Measurements from ENCODE around the gene CSF1. TPM values are rescaled to one million over a fixed set of nuclear protein-coding genes. Genes with fewer than 3 reads are reported as not detected.

Gene CSF1
- polyA plus RNA-seq, 3 donors: 0.11 to 0.69 (median 0.38) TPM

DNA sequence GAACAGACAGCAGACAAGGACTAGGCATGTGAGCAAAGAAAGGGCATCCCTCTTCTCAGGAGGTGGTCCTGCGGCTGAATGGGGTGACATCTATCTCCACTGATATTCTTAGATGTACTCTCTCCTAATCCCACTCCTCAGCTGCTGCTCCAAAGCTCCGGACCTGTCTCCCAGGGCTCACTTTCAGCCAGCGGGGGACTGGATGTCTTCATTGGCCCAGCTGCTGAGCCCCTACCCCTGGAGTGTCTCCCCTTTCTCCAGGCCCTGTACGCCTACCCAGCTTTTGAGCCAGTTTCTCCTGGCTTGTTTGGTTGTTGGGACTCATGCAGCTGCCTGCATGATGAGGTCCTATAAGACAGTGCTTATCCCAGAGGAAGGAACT lies 28.8 kb upstream of the CSF1 start:
- Mint-ChIP-seq H3K4me3 (no peak overlapping the region), H3K9me3 (no peaks in the 10 kb centered on the region), H3K4me1 (peaks cover 34% of the 10 kb centered on the region), H3K27ac (no peak overlapping the region), H3K27me3 (ENCODE audit: low read depth in 3 of 3) (peaks cover 1 to 12% (median 4%) of the 10 kb centered on the region in 3 donors), H3K36me3 (peaks cover 0 to 6% of the 10 kb centered on the region in 2 donors)
- H3K79me2 ChIP-seq (ENCODE audit: insufficient read depth, low read length): no peaks in the 10 kb centered on the region
- TF ChIP-seq, protein P1, sequence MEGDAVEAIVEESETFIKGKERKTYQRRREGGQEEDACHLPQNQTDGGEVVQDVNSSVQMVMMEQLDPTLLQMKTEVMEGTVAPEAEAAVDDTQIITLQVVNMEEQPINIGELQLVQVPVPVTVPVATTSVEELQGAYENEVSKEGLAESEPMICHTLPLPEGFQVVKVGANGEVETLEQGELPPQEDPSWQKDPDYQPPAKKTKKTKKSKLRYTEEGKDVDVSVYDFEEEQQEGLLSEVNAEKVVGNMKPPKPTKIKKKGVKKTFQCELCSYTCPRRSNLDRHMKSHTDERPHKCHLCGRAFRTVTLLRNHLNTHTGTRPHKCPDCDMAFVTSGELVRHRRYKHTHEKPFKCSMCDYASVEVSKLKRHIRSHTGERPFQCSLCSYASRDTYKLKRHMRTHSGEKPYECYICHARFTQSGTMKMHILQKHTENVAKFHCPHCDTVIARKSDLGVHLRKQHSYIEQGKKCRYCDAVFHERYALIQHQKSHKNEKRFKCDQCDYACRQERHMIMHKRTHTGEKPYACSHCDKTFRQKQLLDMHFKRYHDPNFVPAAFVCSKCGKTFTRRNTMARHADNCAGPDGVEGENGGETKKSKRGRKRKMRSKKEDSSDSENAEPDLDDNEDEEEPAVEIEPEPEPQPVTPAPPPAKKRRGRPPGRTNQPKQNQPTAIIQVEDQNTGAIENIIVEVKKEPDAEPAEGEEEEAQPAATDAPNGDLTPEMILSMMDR (IDR thresholded peaks at IDR 0.05): no peak
- H3K27me3 ChIP-seq (ENCODE audit: control insufficient read depth in 2 of 2, insufficient read depth in 2 of 2, low read length in 2 of 2): no peaks in the 10 kb centered on the region
- no peaks in the 10 kb centered on the region for H3K36me3 ChIP-seq (replicated peaks in 1 of 2; ENCODE audit: control insufficient read depth in 1 of 2, insufficient read depth in 2 of 2, low read length in 2 of 2)
- no peak overlapping the region for H3K4me3 ChIP-seq (replicated peaks in 1 of 3; ENCODE audit: low read depth in 2 of 3, low read length in 3 of 3)
- peaks cover 33 to 36% of the 10 kb centered on the region in 2 donors for H3K4me1 ChIP-seq (ENCODE audit: control insufficient read depth in 1 of 2, insufficient read depth in 2 of 2, low read length in 2 of 2)
- WGBS (ENCODE audit: insufficient coverage): 100% methylated on average over 3 of the region's 4 CpGs
- no peak overlapping the region for H3K27ac ChIP-seq (ENCODE audit: low read depth in 1 of 2, low read length in 2 of 2)
- no peaks in the 10 kb centered on the region for H4K20me1 ChIP-seq (ENCODE audit: insufficient read depth, low read length)
- DNase-seq: no peak
- no peak overlapping the region for H3K4me2 ChIP-seq (replicated peaks; ENCODE audit: extremely low read depth, low read length, poor library complexity, severe bottlenecking)
- intact Hi-C loops (cut with micrococcal nuclease): no loop called here
- H2AFZ ChIP-seq (ENCODE audit: insufficient read depth, low read depth, low read length, poor library complexity, severe bottlenecking): no peak overlapping the region
- H3K9me3 ChIP-seq (replicated peaks in 1 of 2; ENCODE audit: control insufficient read depth in 1 of 2, insufficient read depth in 1 of 2, low read length in 2 of 2): no peaks in the 10 kb centered on the region
- no peak overlapping the region for H3K9ac ChIP-seq (ENCODE audit: insufficient read depth, low read length, poor library complexity, severe bottlenecking)

GRCh38 chr1:109882288-109883245 lies 28.1 kb upstream of the CSF1 start:
- WGBS (ENCODE audit: insufficient coverage): 94% methylated on average over 15 of the region's 15 CpGs

More at GRCh38 chr1:109882288-109883245, 28.1 kb upstream of the CSF1 start:
- Histone ChIP-seq H3K79me2 (ENCODE audit: insufficient read depth, low read length) (no peaks in the 10 kb centered on the region), H3K4me3 (replicated peaks in 1 of 3; ENCODE audit: low read depth in 2 of 3, low read length in 3 of 3) (no peak overlapping the region), H3K36me3 (replicated peaks in 1 of 2; ENCODE audit: control insufficient read depth in 1 of 2, insufficient read depth in 2 of 2, low read length in 2 of 2) (no peaks in the 10 kb centered on the region), H2AFZ (ENCODE audit: insufficient read depth, low read depth, low read length, poor library complexity, severe bottlenecking) (no peak overlapping the region), H3K9me3 (replicated peaks in 1 of 2; ENCODE audit: control insufficient read depth in 1 of 2, insufficient read depth in 1 of 2, low read length in 2 of 2) (no peaks in the 10 kb centered on the region), H3K4me2 (replicated peaks; ENCODE audit: extremely low read depth, low read length, poor library complexity, severe bottlenecking) (no peak overlapping the region), H4K20me1 (ENCODE audit: insufficient read depth, low read length) (peaks cover 3% of the 10 kb centered on the region), H3K27ac (ENCODE audit: low read depth in 1 of 2, low read length in 2 of 2) (no peak overlapping the region), H3K27me3 (ENCODE audit: control insufficient read depth in 2 of 2, insufficient read depth in 2 of 2, low read length in 2 of 2) (no peaks in the 10 kb centered on the region), H3K4me1 (ENCODE audit: control insufficient read depth in 1 of 2, insufficient read depth in 2 of 2, low read length in 2 of 2) (peaks cover 40 to 43% of the 10 kb centered on the region in 2 donors), H3K9ac (ENCODE audit: insufficient read depth, low read length, poor library complexity, severe bottlenecking) (no peak overlapping the region)
- H3K9me3 Mint-ChIP-seq: peaks cover 0 to 1% (median 0%) of the 10 kb centered on the region in 7 donors
- H3K4me1 Mint-ChIP-seq: peaks cover 41% of the 10 kb centered on the region
- H3K36me3 Mint-ChIP-seq: peaks cover 0 to 6% of the 10 kb centered on the region in 2 donors
- H3K27ac Mint-ChIP-seq: peak overlapping the region in 1 of 7 donors; percentile 60
- H3K4me3 Mint-ChIP-seq: no peak overlapping the region
- TF ChIP-seq, protein P1 (IDR thresholded peaks at IDR 0.05): no peak
- peak in 1 of 3 donors; percentile 1 for DNase-seq
- H3K27me3 Mint-ChIP-seq (ENCODE audit: low read depth in 3 of 3): peaks cover 3 to 12% (median 4%) of the 10 kb centered on the region in 3 donors
- intact Hi-C loops (cut with micrococcal nuclease): no loop called here

All from CD14-positive monocyte (primary cell).